ENCODE data around the gene IKZF5.

DNA sequence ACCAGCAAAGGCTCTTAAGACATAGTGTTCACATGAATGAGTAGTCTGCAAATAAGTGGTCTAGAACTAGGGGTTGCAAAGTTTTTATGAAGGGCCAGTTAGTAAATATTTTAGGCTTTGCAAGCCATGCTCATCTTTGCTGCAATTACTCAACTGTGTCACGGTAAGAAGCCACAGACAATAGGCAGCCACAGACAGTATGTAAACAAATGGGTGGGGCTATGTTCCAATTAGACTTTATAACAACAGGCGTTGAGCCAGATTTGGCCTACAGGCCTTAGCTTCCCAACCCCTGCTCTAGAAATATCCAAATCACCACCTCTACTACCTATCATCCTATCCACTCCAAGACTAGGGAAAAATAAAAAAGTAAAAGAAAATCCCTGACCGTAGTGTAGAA, 9.2 kb downstream of the IKZF5 start:
- TF ChIP-seq CTCF (IDR thresholded peaks at IDR 0.05) (no peak), POLR2A (IDR thresholded peaks at IDR 0.05) (no peak)

All from lower leg skin (tissue), 3 donors.